Ectodermal cell (in vitro differentiated cells): ENCODE data around the gene TCEA3.

ENCODE experiments used
- H3K27ac ChIP-seq: 2 replicates; pipeline ENCODE4 v1.7.0; 2013; ENCODE audit warnings: mild to moderate bottlenecking, low read depth, low read length; ENCODE audit not compliant: insufficient read depth, poor library complexity, severe bottlenecking
- H3K27me3 ChIP-seq: 2 replicates; pipeline ENCODE4 v1.7.0; 2013; ENCODE audit warnings: mild to moderate bottlenecking, low read length; ENCODE audit not compliant: insufficient read depth, control insufficient read depth, poor library complexity, severe bottlenecking
- H3K36me3 ChIP-seq: one replicate; pipeline ENCODE4 v1.7.0; 2013; ENCODE audit warnings: low read length; ENCODE audit not compliant: control insufficient read depth, insufficient read depth
- H3K4me1 ChIP-seq: one replicate; pipeline ENCODE4 v1.7.0; 2013; ENCODE audit warnings: low read length; ENCODE audit not compliant: control insufficient read depth, insufficient read depth
- H3K4me3 ChIP-seq: 2 replicates; pipeline ENCODE4 v1.7.0; 2013; ENCODE audit warnings: low read depth, low read length, control low read depth; ENCODE audit not compliant: insufficient read depth
- H3K9me3 ChIP-seq: 2 replicates; pipeline ENCODE4 v1.7.0; 2013; ENCODE audit warnings: mild to moderate bottlenecking, low read length, moderate library complexity; ENCODE audit not compliant: control insufficient read depth
- WGBS, 2 experiments: methylation state at CpG; one replicate each; pipeline ENCODE4 v1.1.7; 2013; ENCODE audit warnings: missing lambda C conversion rate in 2 of 2; 5-methylcytosine and 5-hydroxymethylcytosine counted together

Gene TCEA3

DNA sequence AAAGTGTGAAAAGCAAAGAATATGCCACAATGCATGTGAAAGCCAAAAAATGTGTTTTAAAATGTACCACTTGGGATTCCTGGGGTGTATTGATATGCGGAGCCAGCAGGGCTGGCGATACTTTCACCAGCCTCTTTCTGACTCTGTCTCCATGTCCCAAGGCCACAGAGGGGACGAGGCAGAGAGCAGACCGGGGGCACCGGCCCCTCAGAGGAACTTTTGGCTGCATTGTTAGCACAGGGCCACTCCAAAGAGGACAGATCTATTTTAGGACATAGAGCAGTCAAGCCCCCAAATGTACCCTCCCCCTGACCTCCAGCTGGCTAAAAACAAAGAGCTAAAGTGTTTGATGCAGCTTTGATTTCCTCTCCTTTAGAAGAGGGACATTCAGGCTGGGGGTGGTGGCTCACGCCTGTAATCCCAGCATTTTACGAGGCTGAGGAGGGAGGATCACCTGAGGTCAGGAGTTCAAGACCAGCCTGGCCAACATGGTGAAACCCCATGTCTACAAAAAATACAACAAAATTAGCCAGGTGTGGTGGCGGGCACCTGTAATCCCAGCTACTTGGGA, 29.3 kb downstream of the TCEA3 start:
- Histone ChIP-seq H3K27me3 (peaks cover 66% of the 10 kb centered on the region), H3K4me1 (peaks cover 5% of the 10 kb centered on the region)

DNA sequence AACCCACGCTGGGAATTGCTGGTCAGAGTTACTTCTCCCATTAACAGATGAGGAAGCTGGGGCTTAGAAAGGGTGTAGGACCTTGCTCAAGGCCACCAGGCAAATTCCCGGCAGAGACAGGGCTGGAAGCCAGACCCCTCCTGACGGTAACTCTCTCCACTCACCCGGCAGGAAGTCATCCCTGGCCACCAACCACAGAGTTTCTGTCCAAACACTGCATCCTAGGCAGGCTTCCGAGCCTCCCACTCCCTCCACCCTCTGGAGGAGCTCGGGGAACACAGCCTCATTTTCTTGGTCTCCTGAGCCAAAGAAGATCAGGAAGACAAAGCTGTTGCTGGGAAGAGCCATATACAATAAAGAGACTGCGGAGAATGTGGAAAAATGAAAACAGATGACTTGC, 29.9 kb downstream of the TCEA3 start:
- Histone ChIP-seq H3K9me3 (no peaks in the 10 kb centered on the region), H3K36me3 (no peaks in the 10 kb centered on the region), H3K4me1 (peaks cover 5% of the 10 kb centered on the region), H3K4me3 (no peak overlapping the region), H3K27ac (no peak overlapping the region), H3K27me3 (peaks cover 66% of the 10 kb centered on the region)
- 13 to 15% methylated on average over 7 of the region's 7 CpGs for WGBS, 2 experiments

More for the DNA sequence above, 29.3 kb downstream of the TCEA3 start:
- Histone ChIP-seq H3K9me3 (no peaks in the 10 kb centered on the region), H3K4me3 (no peak overlapping the region), H3K27ac (no peak overlapping the region), H3K36me3 (no peaks in the 10 kb centered on the region)
- WGBS, 2 experiments: 14 to 15% methylated on average over 8 of the region's 8 CpGs

DNA sequence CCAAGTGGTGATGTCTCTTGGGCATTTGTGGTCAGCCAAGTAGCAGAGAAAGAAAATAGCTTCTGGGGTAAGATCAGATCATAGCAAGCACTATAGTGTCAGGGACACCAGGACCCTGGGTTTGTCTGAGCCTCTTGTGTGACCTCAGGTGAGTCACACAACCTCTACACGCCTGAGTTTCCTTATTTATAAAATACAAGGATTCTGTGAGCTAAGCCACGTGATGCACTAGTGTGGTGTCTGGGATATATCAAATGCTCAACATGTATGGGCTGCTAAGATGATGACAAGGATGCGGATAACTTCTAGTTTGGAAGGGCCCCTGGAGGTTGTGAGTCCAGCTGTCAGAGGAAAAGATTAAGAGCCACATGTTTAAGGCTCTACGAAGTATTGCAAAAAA, 30.4 kb downstream of the TCEA3 start:
- WGBS, 2 experiments: 82 to 95% methylated on average over 4 of the region's 4 CpGs
- Histone ChIP-seq H3K27ac (no peak overlapping the region), H3K27me3 (peaks cover 65% of the 10 kb centered on the region)

DNA sequence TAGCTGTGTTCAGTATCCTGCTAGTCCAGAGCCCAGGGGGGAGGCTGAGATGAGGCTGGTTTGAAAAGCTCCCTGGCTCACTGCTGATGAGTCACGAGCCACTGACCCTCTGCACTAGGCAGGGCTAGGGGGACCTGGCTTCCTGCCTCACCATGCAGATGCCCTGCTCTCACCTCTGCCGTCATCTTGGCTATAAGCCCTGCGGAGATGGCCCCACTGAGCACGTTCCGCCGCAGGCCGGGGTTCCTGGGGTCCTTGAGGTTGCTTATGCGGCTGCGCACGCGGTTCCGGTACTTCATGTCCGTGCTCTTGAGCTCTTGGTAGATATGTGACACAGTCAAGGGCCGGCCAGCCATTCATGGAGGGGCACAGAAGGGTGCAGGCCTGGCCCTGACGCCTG, 30.8 kb downstream of the TCEA3 start:
- no peak overlapping the region for H3K4me3 ChIP-seq
- H3K4me1 ChIP-seq: peaks cover 5% of the 10 kb centered on the region
- H3K27ac ChIP-seq: no peak overlapping the region
- no peaks in the 10 kb centered on the region for H3K36me3 ChIP-seq
- 93% methylated on average over 15 of the region's 15 CpGs for WGBS, 2 experiments
- H3K27me3 ChIP-seq: peaks cover 67% of the 10 kb centered on the region
- H3K9me3 ChIP-seq: no peaks in the 10 kb centered on the region

More for the DNA sequence above, 30.4 kb downstream of the TCEA3 start:
- Histone ChIP-seq H3K9me3 (no peaks in the 10 kb centered on the region), H3K4me3 (no peak overlapping the region), H3K36me3 (no peaks in the 10 kb centered on the region), H3K4me1 (peaks cover 5% of the 10 kb centered on the region)

DNA sequence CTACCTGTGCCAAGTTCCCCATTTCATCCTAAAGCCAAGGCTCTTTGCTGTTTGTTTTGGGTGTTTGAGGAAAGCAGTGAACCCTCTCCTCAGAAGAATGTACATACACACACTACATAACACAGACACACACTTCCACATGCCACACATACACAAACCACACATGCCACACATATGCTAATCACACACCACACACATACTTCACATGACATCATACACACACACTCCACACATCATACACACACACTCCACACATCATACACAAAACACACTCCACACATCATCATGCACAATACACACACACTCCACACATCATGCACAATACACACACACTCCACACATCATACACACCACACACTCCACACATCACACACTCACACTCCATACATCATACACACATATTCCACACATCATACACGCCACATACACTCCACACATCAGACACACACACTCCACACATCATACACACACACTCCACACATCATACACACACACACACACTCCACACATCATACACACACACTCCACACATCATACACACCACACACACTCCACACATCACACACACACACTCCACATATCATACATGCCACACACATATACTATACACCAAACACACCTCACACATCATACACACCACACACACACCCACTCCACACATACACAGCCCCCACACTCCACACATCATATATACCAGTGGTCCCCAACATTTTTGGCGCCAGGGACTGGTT, 32.3 kb downstream of the TCEA3 start:
- H3K27ac ChIP-seq: no peak overlapping the region
- H3K9me3 ChIP-seq: no peaks in the 10 kb centered on the region
- no peaks in the 10 kb centered on the region for H3K36me3 ChIP-seq
- peaks cover 5% of the 10 kb centered on the region for H3K4me1 ChIP-seq
- WGBS, 2 experiments: 69 to 78% methylated on average over 2 of the region's 2 CpGs
- H3K4me3 ChIP-seq: no peak overlapping the region
- peaks cover 63% of the 10 kb centered on the region for H3K27me3 ChIP-seq

DNA sequence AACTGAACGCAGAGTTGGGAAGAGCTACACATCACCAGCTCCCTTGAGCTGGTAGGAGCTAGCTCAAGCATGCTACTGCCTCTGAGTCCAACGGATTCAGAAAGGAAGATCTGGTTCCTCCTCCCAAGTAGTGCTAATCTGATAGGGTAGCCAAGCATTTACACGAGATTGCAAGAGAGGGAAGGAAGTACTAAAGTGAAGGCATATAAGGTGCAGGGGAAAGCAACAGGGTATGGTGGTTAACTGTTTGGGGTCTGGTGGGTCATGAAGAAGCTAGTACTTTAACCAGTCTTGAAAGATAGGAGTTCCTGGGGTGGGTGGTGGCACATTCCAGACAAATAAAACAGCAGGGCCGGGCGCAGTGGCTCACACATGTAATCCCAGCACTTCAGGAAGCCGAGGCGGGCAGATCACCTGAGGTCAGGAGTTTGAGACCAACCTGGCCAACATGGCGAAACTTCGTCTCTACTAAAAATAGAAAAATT, 34.7 kb downstream of the TCEA3 start:
- H3K9me3 ChIP-seq: no peaks in the 10 kb centered on the region
- H3K27ac ChIP-seq: no peak overlapping the region
- WGBS, 2 experiments: 75 to 79% methylated on average over 9 of the region's 9 CpGs
- H3K36me3 ChIP-seq: no peaks in the 10 kb centered on the region
- H3K4me1 ChIP-seq: no peaks in the 10 kb centered on the region
- no peak overlapping the region for H3K4me3 ChIP-seq
- H3K27me3 ChIP-seq: peaks cover 66% of the 10 kb centered on the region

DNA sequence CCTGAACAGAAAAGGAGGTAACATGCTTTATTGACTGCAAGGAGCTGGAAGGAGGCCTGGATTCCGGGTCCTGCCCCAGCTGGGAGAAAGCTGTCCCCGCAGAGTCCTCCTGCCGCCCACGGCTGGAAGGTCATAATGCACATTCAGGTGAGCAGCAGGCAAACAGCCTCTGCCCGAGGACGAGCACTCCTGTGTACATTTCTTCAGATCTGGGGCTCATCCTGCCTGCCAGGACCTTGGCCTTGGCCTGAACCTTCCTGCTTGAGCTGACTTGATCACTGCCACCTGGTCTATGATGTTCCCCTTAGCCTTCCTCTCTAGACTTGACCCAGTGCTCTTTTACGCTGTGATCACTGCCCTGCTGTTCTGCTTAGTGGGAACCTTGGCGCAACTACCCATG, 37.1 kb downstream of the TCEA3 start:
- 88 to 91% methylated on average over 8 of the region's 8 CpGs for WGBS, 2 experiments

DNA sequence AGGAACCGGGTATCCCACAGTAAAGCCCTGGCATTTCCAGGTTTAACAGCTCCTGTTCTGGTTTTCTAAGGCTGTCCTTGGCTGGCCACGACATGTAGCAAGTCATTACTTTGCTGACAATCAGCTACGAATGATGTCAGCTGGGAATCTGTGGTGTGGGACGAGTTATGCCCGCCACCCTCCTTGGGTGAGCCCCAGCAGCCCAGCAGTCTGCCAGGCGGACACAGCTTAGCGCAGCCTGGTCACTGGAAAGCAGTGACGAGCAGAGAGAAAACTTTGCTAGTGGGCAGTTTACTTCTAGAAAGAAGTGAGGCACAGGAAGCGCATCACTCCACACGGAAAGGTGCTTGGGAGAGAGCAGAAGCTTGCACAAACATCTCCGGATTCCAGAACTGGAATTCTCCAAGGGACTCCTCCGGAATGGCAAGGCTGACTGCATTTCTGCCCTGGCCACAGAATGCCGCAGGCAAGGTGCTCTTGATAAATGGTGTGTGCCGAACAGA, 39.4 kb downstream of the TCEA3 start:
- Histone ChIP-seq H3K9me3 (no peaks in the 10 kb centered on the region), H3K27me3 (peaks cover 84% of the 10 kb centered on the region)
- WGBS, 2 experiments: 86 to 87% methylated on average over 14 of the region's 14 CpGs

More for the DNA sequence above, 37.1 kb downstream of the TCEA3 start:
- peaks cover 70% of the 10 kb centered on the region for H3K27me3 ChIP-seq
- H3K27ac ChIP-seq: no peak overlapping the region
- no peaks in the 10 kb centered on the region for H3K36me3 ChIP-seq
- no peak overlapping the region for H3K4me3 ChIP-seq
- no peaks in the 10 kb centered on the region for H3K9me3 ChIP-seq
- no peaks in the 10 kb centered on the region for H3K4me1 ChIP-seq

DNA sequence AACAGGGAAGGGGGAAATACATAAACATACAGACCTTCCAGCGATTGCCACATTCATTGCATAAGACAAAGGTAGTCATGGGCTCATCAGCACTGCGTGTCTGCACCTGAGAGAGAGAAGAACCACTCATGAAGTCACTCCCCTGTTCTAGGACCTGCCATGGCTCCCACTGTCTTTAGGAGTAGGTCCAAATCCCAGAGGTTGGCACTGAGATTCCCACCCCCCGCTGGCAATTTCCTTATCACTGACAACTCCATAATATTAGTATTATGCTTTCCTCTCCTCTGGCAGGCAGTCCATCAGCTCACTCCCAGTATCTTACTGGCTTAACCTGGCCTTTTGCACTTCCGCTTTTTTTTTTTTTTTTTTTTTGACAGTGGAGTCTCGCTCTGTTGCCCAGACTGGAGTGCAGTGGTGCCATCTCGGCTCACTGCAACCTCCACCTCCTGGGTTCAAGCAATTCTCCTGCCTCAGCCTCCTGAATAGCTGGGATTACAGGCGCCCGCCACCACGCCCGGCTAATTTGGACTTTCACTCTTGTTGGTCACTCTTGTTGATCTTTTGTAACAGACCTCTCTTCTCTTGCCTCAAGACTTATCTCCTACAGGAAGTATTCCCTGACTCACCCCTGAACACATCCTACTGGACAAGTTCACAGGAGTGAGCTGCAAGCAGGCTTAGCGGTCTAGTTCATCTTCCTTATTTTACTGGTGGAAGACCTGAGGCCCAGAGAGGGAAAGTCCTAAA, 40.1 kb downstream of the TCEA3 start:
- H3K9me3 ChIP-seq: no peaks in the 10 kb centered on the region
- no peaks in the 10 kb centered on the region for H3K4me1 ChIP-seq
- H3K27me3 ChIP-seq: peaks cover 80% of the 10 kb centered on the region
- no peaks in the 10 kb centered on the region for H3K36me3 ChIP-seq
- no peak overlapping the region for H3K27ac ChIP-seq
- 78 to 81% methylated on average over 11 of the region's 11 CpGs for WGBS, 2 experiments
- no peak overlapping the region for H3K4me3 ChIP-seq

More for the DNA sequence above, 39.4 kb downstream of the TCEA3 start:
- Histone ChIP-seq H3K36me3 (no peaks in the 10 kb centered on the region), H3K27ac (no peak overlapping the region), H3K4me1 (no peaks in the 10 kb centered on the region), H3K4me3 (no peak overlapping the region)
